C4-2B (cell line): ENCODE data around the gene RAB18.

Source experiments
- ZFX ChIP-seq: fragments of 450-650 bp; IDR thresholded peaks from 2 replicates; pipeline ENCODE4 v1.6.1; 2017
- TF ChIP-seq, protein P1 (sequence below): fragments of 450-650 bp; conservative IDR thresholded peaks from 2 replicates; pipeline ENCODE4 v1.5.1; 2017; ENCODE audit warnings: mild to moderate bottlenecking

DNA sequence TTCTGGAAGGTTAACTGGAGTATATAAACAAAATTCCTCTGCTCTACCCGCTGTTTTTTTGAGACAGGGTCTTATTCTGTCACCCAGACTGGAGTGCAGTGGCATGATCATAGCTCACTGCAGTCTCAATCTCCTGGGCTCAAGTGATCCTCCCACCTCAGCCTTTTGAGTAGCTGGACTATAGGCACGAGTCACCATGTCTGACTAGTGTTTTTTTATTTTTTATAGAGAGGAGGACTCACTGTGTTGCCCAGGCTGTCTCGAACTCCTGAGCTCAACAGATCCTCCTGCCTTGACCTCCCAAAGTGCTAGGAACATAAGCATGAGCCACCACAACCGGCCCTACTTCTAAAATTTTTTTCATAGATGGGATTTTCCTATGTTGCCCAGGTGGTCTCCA, 2.2 kb downstream of the RAB18 start:
- TF ChIP-seq, protein P1, sequence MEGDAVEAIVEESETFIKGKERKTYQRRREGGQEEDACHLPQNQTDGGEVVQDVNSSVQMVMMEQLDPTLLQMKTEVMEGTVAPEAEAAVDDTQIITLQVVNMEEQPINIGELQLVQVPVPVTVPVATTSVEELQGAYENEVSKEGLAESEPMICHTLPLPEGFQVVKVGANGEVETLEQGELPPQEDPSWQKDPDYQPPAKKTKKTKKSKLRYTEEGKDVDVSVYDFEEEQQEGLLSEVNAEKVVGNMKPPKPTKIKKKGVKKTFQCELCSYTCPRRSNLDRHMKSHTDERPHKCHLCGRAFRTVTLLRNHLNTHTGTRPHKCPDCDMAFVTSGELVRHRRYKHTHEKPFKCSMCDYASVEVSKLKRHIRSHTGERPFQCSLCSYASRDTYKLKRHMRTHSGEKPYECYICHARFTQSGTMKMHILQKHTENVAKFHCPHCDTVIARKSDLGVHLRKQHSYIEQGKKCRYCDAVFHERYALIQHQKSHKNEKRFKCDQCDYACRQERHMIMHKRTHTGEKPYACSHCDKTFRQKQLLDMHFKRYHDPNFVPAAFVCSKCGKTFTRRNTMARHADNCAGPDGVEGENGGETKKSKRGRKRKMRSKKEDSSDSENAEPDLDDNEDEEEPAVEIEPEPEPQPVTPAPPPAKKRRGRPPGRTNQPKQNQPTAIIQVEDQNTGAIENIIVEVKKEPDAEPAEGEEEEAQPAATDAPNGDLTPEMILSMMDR: no peak
- TF ChIP-seq ZFX: no peak
